Measurements from ENCODE around the gene MAD1L1. TPM values are rescaled to one million over a fixed set of nuclear protein-coding genes. Genes with fewer than 3 reads are reported as not detected.

Gene MAD1L1
- total RNA-seq, 1 experiment from 2014 or later = 38.5 TPM

DNA sequence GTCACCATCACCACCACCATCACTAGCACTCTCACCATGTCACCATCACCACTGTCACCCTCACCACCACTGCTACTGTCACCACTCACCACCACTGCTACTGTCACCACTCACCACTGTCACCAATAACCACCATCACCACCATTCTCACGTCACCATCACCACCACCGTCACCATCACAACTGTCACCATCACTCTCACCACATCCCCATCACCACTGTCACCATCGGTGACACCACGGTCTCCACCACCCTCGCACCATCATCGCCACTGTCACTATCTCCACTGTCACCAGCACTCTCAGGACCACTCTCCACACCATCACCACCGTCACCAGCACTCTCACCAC lies 130.4 kb downstream of the MAD1L1 start (continued):
- TF ChIP-seq RAD21 (IDR thresholded peaks at IDR 0.05; ENCODE audit: low read depth) (no peak), TCF7L2 (IDR thresholded peaks at IDR 0.05; ENCODE audit: borderline replicate concordance, extremely low read depth, insufficient read depth, insufficient read length) (no peak), JUND (IDR thresholded peaks at IDR 0.05) (no peak), SIN3A (IDR thresholded peaks at IDR 0.05; ENCODE audit: low read depth) (no peak)

DNA sequence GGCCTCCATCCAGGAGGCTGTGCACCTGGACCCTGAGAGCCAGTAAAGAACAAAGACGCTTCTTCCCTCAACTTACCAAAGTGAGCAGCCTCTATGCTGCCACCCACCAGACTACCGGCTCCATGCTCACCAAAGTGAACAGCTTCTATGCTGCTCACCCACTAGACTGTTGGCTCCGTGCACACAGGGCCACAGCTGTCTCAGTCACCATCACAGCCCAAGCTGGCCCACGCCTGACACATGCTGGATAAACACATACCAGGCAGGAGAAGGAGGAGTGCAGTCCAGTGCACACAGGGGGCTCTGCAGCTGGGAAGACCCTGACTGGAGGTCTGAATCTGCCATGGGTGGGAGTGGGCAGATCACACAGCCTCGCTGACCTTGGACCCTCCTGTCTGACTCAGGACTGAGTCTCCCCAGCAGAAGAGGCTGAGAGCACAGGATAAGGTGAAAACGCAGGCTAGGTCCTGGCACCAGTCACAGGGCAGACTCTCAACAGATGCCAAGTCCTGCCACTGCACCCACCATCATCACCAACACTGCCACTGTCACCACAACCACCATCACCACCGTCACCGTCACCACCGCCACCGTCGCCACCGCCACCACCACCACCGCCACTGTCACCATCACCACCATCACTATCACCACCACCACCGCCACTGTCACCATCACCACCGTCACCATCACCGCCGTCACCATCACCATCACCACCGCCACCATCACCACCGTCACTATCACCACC lies 130.9 kb downstream of the MAD1L1 start:
- TF ChIP-seq, protein P1, sequence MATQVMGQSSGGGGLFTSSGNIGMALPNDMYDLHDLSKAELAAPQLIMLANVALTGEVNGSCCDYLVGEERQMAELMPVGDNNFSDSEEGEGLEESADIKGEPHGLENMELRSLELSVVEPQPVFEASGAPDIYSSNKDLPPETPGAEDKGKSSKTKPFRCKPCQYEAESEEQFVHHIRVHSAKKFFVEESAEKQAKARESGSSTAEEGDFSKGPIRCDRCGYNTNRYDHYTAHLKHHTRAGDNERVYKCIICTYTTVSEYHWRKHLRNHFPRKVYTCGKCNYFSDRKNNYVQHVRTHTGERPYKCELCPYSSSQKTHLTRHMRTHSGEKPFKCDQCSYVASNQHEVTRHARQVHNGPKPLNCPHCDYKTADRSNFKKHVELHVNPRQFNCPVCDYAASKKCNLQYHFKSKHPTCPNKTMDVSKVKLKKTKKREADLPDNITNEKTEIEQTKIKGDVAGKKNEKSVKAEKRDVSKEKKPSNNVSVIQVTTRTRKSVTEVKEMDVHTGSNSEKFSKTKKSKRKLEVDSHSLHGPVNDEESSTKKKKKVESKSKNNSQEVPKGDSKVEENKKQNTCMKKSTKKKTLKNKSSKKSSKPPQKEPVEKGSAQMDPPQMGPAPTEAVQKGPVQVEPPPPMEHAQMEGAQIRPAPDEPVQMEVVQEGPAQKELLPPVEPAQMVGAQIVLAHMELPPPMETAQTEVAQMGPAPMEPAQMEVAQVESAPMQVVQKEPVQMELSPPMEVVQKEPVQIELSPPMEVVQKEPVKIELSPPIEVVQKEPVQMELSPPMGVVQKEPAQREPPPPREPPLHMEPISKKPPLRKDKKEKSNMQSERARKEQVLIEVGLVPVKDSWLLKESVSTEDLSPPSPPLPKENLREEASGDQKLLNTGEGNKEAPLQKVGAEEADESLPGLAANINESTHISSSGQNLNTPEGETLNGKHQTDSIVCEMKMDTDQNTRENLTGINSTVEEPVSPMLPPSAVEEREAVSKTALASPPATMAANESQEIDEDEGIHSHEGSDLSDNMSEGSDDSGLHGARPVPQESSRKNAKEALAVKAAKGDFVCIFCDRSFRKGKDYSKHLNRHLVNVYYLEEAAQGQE (IDR thresholded peaks at IDR 0.05; ENCODE audit: low read depth) = no peak
- no peak for TF ChIP-seq EZH2phosphoT487 (IDR thresholded peaks at IDR 0.05; ENCODE audit: borderline replicate concordance)
- TF ChIP-seq RAD21 (IDR thresholded peaks at IDR 0.05; ENCODE audit: low read depth) = no peak
- no peak for TF ChIP-seq SIN3A (IDR thresholded peaks at IDR 0.05; ENCODE audit: low read depth)
- TF ChIP-seq, protein P2, sequence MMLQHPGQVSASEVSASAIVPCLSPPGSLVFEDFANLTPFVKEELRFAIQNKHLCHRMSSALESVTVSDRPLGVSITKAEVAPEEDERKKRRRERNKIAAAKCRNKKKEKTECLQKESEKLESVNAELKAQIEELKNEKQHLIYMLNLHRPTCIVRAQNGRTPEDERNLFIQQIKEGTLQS (IDR thresholded peaks at IDR 0.05) = no peak
- TF ChIP-seq EZH2 (IDR thresholded peaks at IDR 0.05) = no peak
- no peak for TF ChIP-seq ZNF274 (IDR thresholded peaks at IDR 0.05; ENCODE audit: low read depth, low read length)
- TF ChIP-seq, protein P3, sequence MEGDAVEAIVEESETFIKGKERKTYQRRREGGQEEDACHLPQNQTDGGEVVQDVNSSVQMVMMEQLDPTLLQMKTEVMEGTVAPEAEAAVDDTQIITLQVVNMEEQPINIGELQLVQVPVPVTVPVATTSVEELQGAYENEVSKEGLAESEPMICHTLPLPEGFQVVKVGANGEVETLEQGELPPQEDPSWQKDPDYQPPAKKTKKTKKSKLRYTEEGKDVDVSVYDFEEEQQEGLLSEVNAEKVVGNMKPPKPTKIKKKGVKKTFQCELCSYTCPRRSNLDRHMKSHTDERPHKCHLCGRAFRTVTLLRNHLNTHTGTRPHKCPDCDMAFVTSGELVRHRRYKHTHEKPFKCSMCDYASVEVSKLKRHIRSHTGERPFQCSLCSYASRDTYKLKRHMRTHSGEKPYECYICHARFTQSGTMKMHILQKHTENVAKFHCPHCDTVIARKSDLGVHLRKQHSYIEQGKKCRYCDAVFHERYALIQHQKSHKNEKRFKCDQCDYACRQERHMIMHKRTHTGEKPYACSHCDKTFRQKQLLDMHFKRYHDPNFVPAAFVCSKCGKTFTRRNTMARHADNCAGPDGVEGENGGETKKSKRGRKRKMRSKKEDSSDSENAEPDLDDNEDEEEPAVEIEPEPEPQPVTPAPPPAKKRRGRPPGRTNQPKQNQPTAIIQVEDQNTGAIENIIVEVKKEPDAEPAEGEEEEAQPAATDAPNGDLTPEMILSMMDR (IDR thresholded peaks at IDR 0.05 in 2 of 3, conservative IDR thresholded peaks at IDR 0.05 in 1 of 3; ENCODE audit: borderline replicate concordance in 1 of 3, insufficient read depth in 1 of 3, low read depth in 2 of 3, low read length in 2 of 3) = no peak
- no peak for TF ChIP-seq ELF1 (IDR thresholded peaks at IDR 0.05; ENCODE audit: borderline replicate concordance, low read depth)
- TF ChIP-seq CBX3 (IDR thresholded peaks at IDR 0.05; ENCODE audit: low read depth) = no peak
- no peak for TF ChIP-seq POLR2AphosphoS5 (IDR thresholded peaks at IDR 0.05; ENCODE audit: low read depth, low read length)
- no peak for TF ChIP-seq EGR1 (IDR thresholded peaks at IDR 0.05; ENCODE audit: low read depth)
- TF ChIP-seq, protein P4, sequence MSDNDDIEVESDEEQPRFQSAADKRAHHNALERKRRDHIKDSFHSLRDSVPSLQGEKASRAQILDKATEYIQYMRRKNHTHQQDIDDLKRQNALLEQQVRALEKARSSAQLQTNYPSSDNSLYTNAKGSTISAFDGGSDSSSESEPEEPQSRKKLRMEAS (IDR thresholded peaks at IDR 0.05) = no peak
- no peak for TF ChIP-seq POLR2A (IDR thresholded peaks at IDR 0.05; ENCODE audit: borderline replicate concordance, extremely low read depth, insufficient read depth, insufficient read length)
- no peak overlapping the region for H3K4me3 ChIP-seq (replicated peaks in 1 of 2; ENCODE audit: low read depth in 1 of 2, low read length in 2 of 2)
- no peaks in the 10 kb centered on the region for H3K27me3 ChIP-seq (ENCODE audit: insufficient read depth, low read length)
- no peak overlapping the region for H3K27ac ChIP-seq (ENCODE audit: low read depth, low read length)
- H3K9ac ChIP-seq (ENCODE audit: low read length) = no peak overlapping the region
- ChIA-PET POLR2A (no interaction called here), RAD21 (ENCODE audit: low non-redundant PET in 1 of 2, low total read pairs in 2 of 2, uncharacterized antibody in 2 of 2, unreplicated experiment in 2 of 2) (no interaction called here), CTCF (no interaction called here)
- H3K4me1 ChIP-seq (ENCODE audit: control insufficient read depth in 1 of 2, insufficient read depth in 2 of 2, low read length in 2 of 2) = peaks cover 23 to 33% of the 10 kb centered on the region in 2 experiments
- ATAC-seq (no peak), DNase-seq (ENCODE audit: low read depth, low spot score) (no peak)
- no peak overlapping the region for H3K4me2 ChIP-seq (ENCODE audit: low read length)
- intact Hi-C loops (cut with micrococcal nuclease) = loop anchor here (10.0 kb wide), 1 partner anchor 103 kb away; no protein-coding TSS in a partner anchor
- H3K79me2 ChIP-seq (ENCODE audit: insufficient read depth, low read length) = peaks cover 5% of the 10 kb centered on the region; the same call in 1 of the 2 replicates
- no peaks in the 10 kb centered on the region for H3K9me3 ChIP-seq (ENCODE audit: control insufficient read depth in 1 of 2, insufficient read depth in 1 of 2, low read depth in 1 of 2, low read length in 2 of 2)
- no peak overlapping the region for H2AFZ ChIP-seq (ENCODE audit: low read depth, low read length, poor library complexity, severe bottlenecking)
- BruUV-seq (replicated peaks) = no TSS peak
- H4K20me1 ChIP-seq (ENCODE audit: insufficient read depth) = no peaks in the 10 kb centered on the region
- no peaks in the 10 kb centered on the region for H3K9me2 ChIP-seq (ENCODE audit: insufficient read depth)
- H3K36me3 ChIP-seq (ENCODE audit: control insufficient read depth in 1 of 2, insufficient read depth in 2 of 2, low read length in 2 of 2) = no peaks in the 10 kb centered on the region
